SK-N-SH (cell line): ENCODE data around the gene OXSR1. TPM values are rescaled to one million over a fixed set of nuclear protein-coding genes. Genes with fewer than 3 reads are reported as not detected.

ENCODE experiments used
- CTCF ChIA-PET: fragments of 300-600, 350-600 bp; formaldehyde crosslinking; extraction: SDS; loops from one replicate; lab custom pipeline; 2021; lab: Yijun Ruan, JAX
- POLR2A ChIA-PET: fragments of 350-600 bp; sonication (Branson Sonifier 250); formaldehyde crosslinking; extraction: SDS; loops from one replicate; lab custom pipeline; 2020; ENCODE audit warnings: antibody characterized with exemption, inconsistent platforms; lab: Yijun Ruan, JAX
- DNase-seq: peaks from one replicate; pipeline ENCODE4 v3.0.0; 2012
- H2AFZ ChIP-seq: fragments of 200-600 bp; sonication (generic); 2 replicates; pipeline ENCODE4 v1.8.1; 2016; ENCODE audit warnings: antibody characterized with exemption, mild to moderate bottlenecking, low read depth
- H3F3A ChIP-seq: fragments of 200-600 bp; sonication (generic); replicated peaks from 2 replicates; pipeline ENCODE3; 2016; ENCODE audit warnings: antibody characterized with exemption, mild to moderate bottlenecking; ENCODE audit not compliant: insufficient read depth
- H3K27ac ChIP-seq, 2 experiments: fragments of 200-500 bp in 1 of 2; fragments of 200-600 bp in 1 of 2; sonication (Bioruptor generic) in 1 of 2; sonication (generic), shearing (Covaris generic) in 1 of 2; 2 replicates each; pipeline versions ENCODE4 v1.5.1 to v1.6.1; 2014 to 2016; ENCODE audit warnings: low read depth in 2 of 2, inconsistent platforms in 1 of 2, low read length in 1 of 2, mild to moderate bottlenecking in 1 of 2, mixed read lengths in 1 of 2
- H3K27me3 ChIP-seq: fragments of 200-600 bp; sonication (generic), shearing (Covaris generic); 2 replicates; pipeline ENCODE4 v1.6.1; 2016; ENCODE audit warnings: mixed run types; ENCODE audit not compliant: insufficient read depth
- H3K36me3 ChIP-seq, 2 experiments: fragments of 200-500 bp in 1 of 2; fragments of 200-600 bp in 1 of 2; sonication (Bioruptor generic) in 1 of 2; sonication (generic) in 1 of 2; replicated peaks in 1 of 2; 2 replicates each; pipeline versions ENCODE3 to v1.5.1; 2014 to 2016; ENCODE audit warnings: low read length in 1 of 2, mild to moderate bottlenecking in 1 of 2; ENCODE audit not compliant: insufficient read depth in 2 of 2, control insufficient read depth in 1 of 2
- H3K4me1 ChIP-seq, 2 experiments: fragments of 200-500 bp in 1 of 2; fragments of 200-600 bp in 1 of 2; sonication (Bioruptor generic) in 1 of 2; sonication (generic), shearing (Covaris generic) in 1 of 2; 2 replicates each; pipeline versions ENCODE4 v1.5.1 to v1.6.1; 2014 to 2016; ENCODE audit warnings: low read depth in 1 of 2, low read length in 1 of 2, mixed run types in 1 of 2; ENCODE audit not compliant: insufficient read depth in 2 of 2, control insufficient read depth in 1 of 2
- H3K4me2 ChIP-seq: fragments of 200-600 bp; sonication (generic), shearing (Covaris generic); 2 replicates; pipeline ENCODE4 v1.6.1; 2017; ENCODE audit warnings: mixed run types
- H3K4me3 ChIP-seq, 2 experiments: fragments of 200-500 bp in 1 of 2; fragments of 200-600 bp in 1 of 2; sonication (Bioruptor generic) in 1 of 2; sonication (generic), shearing (Covaris generic) in 1 of 2; 2 replicates each; pipeline versions ENCODE4 v1.5.1 to v1.8.1; 2014 to 2016; ENCODE audit warnings: low read depth in 2 of 2, inconsistent platforms in 1 of 2, low read length in 1 of 2, mild to moderate bottlenecking in 1 of 2, mixed read lengths in 1 of 2, moderate library complexity in 1 of 2
- H3K79me2 ChIP-seq: fragments of 200-600 bp; sonication (generic); 2 replicates; pipeline ENCODE4 v1.8.1; 2017; ENCODE audit warnings: mild to moderate bottlenecking; ENCODE audit not compliant: insufficient read depth
- H3K9ac ChIP-seq: fragments of 200-600 bp; sonication (generic); 2 replicates; pipeline ENCODE4 v1.6.1; 2017; ENCODE audit warnings: mixed run types
- H3K9me2 ChIP-seq: fragments of 200-600 bp; sonication (generic); 2 replicates; pipeline ENCODE4 v1.6.1; 2017; ENCODE audit warnings: mixed run types
- H3K9me3 ChIP-seq: fragments of 200-600 bp; sonication (generic); 2 replicates; pipeline ENCODE4 v1.6.1; 2017; ENCODE audit warnings: mixed run types, mild to moderate bottlenecking, moderate library complexity
- H4K20me1 ChIP-seq: fragments of 200-600 bp; sonication (generic); 2 replicates; pipeline ENCODE4 v1.6.1; 2017; ENCODE audit warnings: mild to moderate bottlenecking, mixed run types; ENCODE audit not compliant: insufficient read depth
- CHD2 ChIP-seq: fragments of 150-350 bp; IDR thresholded peaks from 2 replicates; pipeline ENCODE4 v1.6.1; 2018; ENCODE audit warnings: low read length; ENCODE audit not compliant: partially characterized antibody
- EP300 ChIP-seq, 2 experiments: IDR thresholded peaks; 2 replicates each; pipeline versions ENCODE4 v1.4.0 to v1.6.1; 2012; ENCODE audit warnings: borderline replicate concordance in 1 of 2, low read depth in 1 of 2, low read length in 1 of 2
- EZH2phosphoT487 ChIP-seq: fragments of 200-600 bp; sonication (generic); IDR thresholded peaks from 2 replicates; pipeline ENCODE4 v1.6.1; 2017; ENCODE audit warnings: low read depth, mixed run types, mild to moderate bottlenecking, antibody characterized with exemption, moderate library complexity, borderline replicate concordance
- FOSL2 ChIP-seq: IDR thresholded peaks from 2 replicates; pipeline ENCODE4 v1.4.0; 2012; ENCODE audit warnings: low read depth, mild to moderate bottlenecking, moderate library complexity, borderline replicate concordance
- FOXJ3 ChIP-seq: sonication (generic); formaldehyde crosslinking; IDR thresholded peaks from 2 replicates; pipeline ENCODE4 v1.5.1; 2020; ENCODE audit warnings: mild to moderate bottlenecking, missing genetic modification reagents
- GATA2 ChIP-seq: sonication (generic); formaldehyde crosslinking; IDR thresholded peaks from 2 replicates; pipeline ENCODE4 v1.5.0; 2020; ENCODE audit warnings: mild to moderate bottlenecking, missing genetic modification reagents
- MAX ChIP-seq: IDR thresholded peaks from 2 replicates; pipeline ENCODE4 v1.4.0; 2012; ENCODE audit warnings: low read depth
- POLR2AphosphoS5 ChIP-seq: IDR thresholded peaks from 2 replicates; pipeline ENCODE4 v1.6.1; 2012; ENCODE audit warnings: low read depth, low read length
- RFX5 ChIP-seq: IDR thresholded peaks from 2 replicates; pipeline ENCODE4 v1.6.1; 2012; ENCODE audit warnings: mild to moderate bottlenecking, improper control_type of control experiment, low read length
- RXRA ChIP-seq: IDR thresholded peaks from 2 replicates; pipeline ENCODE4 v1.4.0; 2012; ENCODE audit warnings: low read depth, mild to moderate bottlenecking, borderline replicate concordance
- TAF1 ChIP-seq: IDR thresholded peaks from 2 replicates; pipeline ENCODE4 v1.6.1; 2012; ENCODE audit warnings: low read depth, mild to moderate bottlenecking, low read length, moderate library complexity, borderline replicate concordance
- TCF12 ChIP-seq: IDR thresholded peaks from 2 replicates; pipeline ENCODE4 v1.4.0; 2012
- TEAD4 ChIP-seq: IDR thresholded peaks from 2 replicates; pipeline ENCODE4 v1.4.0; 2012; ENCODE audit warnings: mild to moderate bottlenecking, borderline replicate concordance; ENCODE audit not compliant: insufficient read depth
- YY1 ChIP-seq: IDR thresholded peaks from 2 replicates; pipeline ENCODE4 v1.4.0; 2012; ENCODE audit warnings: low read depth, mild to moderate bottlenecking
- ZBTB33 ChIP-seq: IDR thresholded peaks from 2 replicates; pipeline ENCODE4 v1.4.0; 2012; ENCODE audit warnings: low read depth, borderline replicate concordance
- WGBS: methylation state at CpG from one replicate; pipeline ENCODE4 v1.1.6; 2017; ENCODE audit warnings: low lambda C conversion rate; 5-methylcytosine and 5-hydroxymethylcytosine counted together
- polyA plus RNA-seq, 3 experiments: library from polyadenylated mRNA; depleted of rRNA; stranded (reverse); fragments of >200 nt; gene quantifications; 2 replicates each; pipeline ENCODE4 v1.2.3, GENCODE V29; 2012
- TF ChIP-seq, protein P1 (sequence below): fragments of 200-600 bp; sonication (generic); IDR thresholded peaks from 2 replicates; pipeline ENCODE4 v1.6.1; 2017; ENCODE audit warnings: antibody characterized with exemption, mild to moderate bottlenecking, moderate library complexity

OXSR1 gene
- polyA plus RNA-seq, 1 of the 3 experiments (the other 2 are of a cell fraction): 22.3 TPM

- peaks cover 3% of the 10 kb centered on the region; the same call in 1 of the 2 replicates for H4K20me1 ChIP-seq
- no peak for DNase-seq
- H3K27me3 ChIP-seq: no peaks in the 10 kb centered on the region
- no peak overlapping the region for H3K27ac ChIP-seq
- H3K4me3 ChIP-seq: no peak overlapping the region
- 96% methylated on average over 1 of the region's 1 CpG for WGBS
- ChIA-PET CTCF (interaction anchor here (1.0 to 1.9 kb wide), 3 partner anchors 17 to 366 kb away, joined by 3 to 4 read pairs (median 3); partner anchors contain the start of gene XYLB), POLR2A (interaction anchor here (0.6 kb wide), 1 partner anchor 56 kb away, joined by 3 read pairs; no protein-coding TSS in a partner anchor)
- peaks cover 15% of the 10 kb centered on the region for H3F3A ChIP-seq
- no peaks in the 10 kb centered on the region for H3K9me2 ChIP-seq
- no peak overlapping the region for H2AFZ ChIP-seq
- H3K4me2 ChIP-seq: no peak overlapping the region
- H3K9ac ChIP-seq: no peak overlapping the region
- no peaks in the 10 kb centered on the region for H3K9me3 ChIP-seq
- no peak for TF ChIP-seq GATA2 (CRISPR knock-in tag)
- TF ChIP-seq POLR2AphosphoS5: no peak
- TF ChIP-seq EZH2phosphoT487: no peak
- TF ChIP-seq RXRA: no peak
- no peak for TF ChIP-seq TAF1
- no peak for TF ChIP-seq FOXJ3 (CRISPR knock-in tag)
- TF ChIP-seq MAX: no peak
- peaks cover 70% of the 10 kb centered on the region for H3K79me2 ChIP-seq
- H3K36me3 ChIP-seq: peaks cover 44 to 48% of the 10 kb centered on the region in 2 experiments
- H3K4me1 ChIP-seq: peaks cover 0 to 14% of the 10 kb centered on the region in 2 experiments; a peak in 2 of 4 replicates
Measured at GRCh38 chr3:38221005-38221404, 55.7 kb downstream of the OXSR1 start.

DNA sequence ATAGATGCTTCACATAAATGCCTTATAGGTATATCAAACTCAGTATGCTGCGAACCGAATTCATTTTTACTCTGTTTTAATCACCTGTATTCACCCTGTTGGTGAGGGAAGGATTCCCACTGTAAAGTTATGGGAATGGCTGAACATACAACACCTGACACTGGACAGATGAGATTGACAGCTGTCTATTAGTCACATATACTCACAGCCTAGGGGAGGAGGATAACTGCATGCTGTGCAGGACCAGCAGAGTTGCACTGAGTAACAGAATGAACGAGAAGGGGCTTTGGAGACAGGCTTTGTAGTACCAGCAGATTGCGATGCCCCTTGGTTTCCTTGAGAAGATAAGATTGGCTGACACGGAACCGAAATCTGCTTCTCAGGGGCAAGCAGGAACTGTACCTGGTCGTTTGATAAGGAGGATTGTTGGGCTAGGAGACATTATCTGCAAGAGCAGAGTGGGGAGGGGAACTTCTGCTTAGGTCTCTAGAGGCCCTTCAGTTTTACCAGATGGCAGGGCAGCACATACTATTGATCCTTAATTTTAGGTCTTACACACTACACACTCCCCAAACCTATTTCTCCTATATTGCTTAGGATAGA is 56.8 kb downstream of the OXSR1 start:
- DNase-seq: no peak
- CTCF ChIA-PET: interaction anchor here (1.0 to 1.9 kb wide), 2 partner anchors 18 to 124 kb away, joined by 3 to 4 read pairs; partner anchors contain the start of gene XYLB
- Histone ChIP-seq H3K4me3 (no peak overlapping the region), H3K79me2 (peaks cover 59% of the 10 kb centered on the region), H4K20me1 (peaks cover 3% of the 10 kb centered on the region; the same call in 1 of the 2 replicates), H3K27me3 (no peaks in the 10 kb centered on the region), H3K9ac (no peak overlapping the region), H3K9me2 (no peaks in the 10 kb centered on the region), H2AFZ (no peak overlapping the region), H3K36me3 (peaks cover 42 to 45% of the 10 kb centered on the region in 2 experiments), H3K9me3 (no peaks in the 10 kb centered on the region), H3K4me1 (peaks cover 0 to 14% of the 10 kb centered on the region in 2 experiments; a peak in 2 of 4 replicates), H3K27ac (no peak overlapping the region), H3F3A (peaks cover 23% of the 10 kb centered on the region), H3K4me2 (no peak overlapping the region)
- WGBS: 96% methylated on average over 7 of the region's 7 CpGs
- POLR2A ChIA-PET: no interaction called here
- TF ChIP-seq GATA2 (CRISPR knock-in tag) (no peak), FOSL2 (no peak)

- DNase-seq: no peak
- CTCF ChIA-PET: no interaction called here
- no peak for TF ChIP-seq RFX5
- TF ChIP-seq CHD2: no peak
- TF ChIP-seq TEAD4: no peak
- TF ChIP-seq, protein P1, sequence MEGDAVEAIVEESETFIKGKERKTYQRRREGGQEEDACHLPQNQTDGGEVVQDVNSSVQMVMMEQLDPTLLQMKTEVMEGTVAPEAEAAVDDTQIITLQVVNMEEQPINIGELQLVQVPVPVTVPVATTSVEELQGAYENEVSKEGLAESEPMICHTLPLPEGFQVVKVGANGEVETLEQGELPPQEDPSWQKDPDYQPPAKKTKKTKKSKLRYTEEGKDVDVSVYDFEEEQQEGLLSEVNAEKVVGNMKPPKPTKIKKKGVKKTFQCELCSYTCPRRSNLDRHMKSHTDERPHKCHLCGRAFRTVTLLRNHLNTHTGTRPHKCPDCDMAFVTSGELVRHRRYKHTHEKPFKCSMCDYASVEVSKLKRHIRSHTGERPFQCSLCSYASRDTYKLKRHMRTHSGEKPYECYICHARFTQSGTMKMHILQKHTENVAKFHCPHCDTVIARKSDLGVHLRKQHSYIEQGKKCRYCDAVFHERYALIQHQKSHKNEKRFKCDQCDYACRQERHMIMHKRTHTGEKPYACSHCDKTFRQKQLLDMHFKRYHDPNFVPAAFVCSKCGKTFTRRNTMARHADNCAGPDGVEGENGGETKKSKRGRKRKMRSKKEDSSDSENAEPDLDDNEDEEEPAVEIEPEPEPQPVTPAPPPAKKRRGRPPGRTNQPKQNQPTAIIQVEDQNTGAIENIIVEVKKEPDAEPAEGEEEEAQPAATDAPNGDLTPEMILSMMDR: no peak
- TF ChIP-seq YY1: no peak
- no peak for TF ChIP-seq MAX
- no peak for TF ChIP-seq EP300 (IDR thresholded peaks at IDR 0.05; ENCODE audit: borderline replicate concordance in 1 of 2, low read depth in 1 of 2, low read length in 1 of 2)
- TF ChIP-seq RXRA: no peak
- TF ChIP-seq TCF12: no peak
- no peak for TF ChIP-seq EZH2phosphoT487
- TF ChIP-seq ZBTB33: no peak
- TF ChIP-seq GATA2 (CRISPR knock-in tag): no peak
Measured at GRCh38 chr3:38224357-38224756, 59.0 kb downstream of the OXSR1 start.

More at GRCh38 chr3:38224357-38224756, 59.0 kb downstream of the OXSR1 start:
- H4K20me1 ChIP-seq: 0 out of 2 replicates have a peak, but pooled peaks cover 3% of the 10 kb centered on the region
- no peak overlapping the region for H3K4me3 ChIP-seq
- peaks cover 0 to 24% of the 10 kb centered on the region in 2 experiments; a peak in 2 of 4 replicates for H3K4me1 ChIP-seq
- H3K27me3 ChIP-seq: no peaks in the 10 kb centered on the region
- no peak overlapping the region for H3K9ac ChIP-seq
- no peaks in the 10 kb centered on the region for H3K9me2 ChIP-seq
- H2AFZ ChIP-seq: no peak overlapping the region
- H3F3A ChIP-seq: peaks cover 35% of the 10 kb centered on the region
- peaks cover 43% of the 10 kb centered on the region for H3K79me2 ChIP-seq
- 97% methylated on average over 4 of the region's 4 CpGs for WGBS
- H3K36me3 ChIP-seq: peaks cover 49 to 56% of the 10 kb centered on the region in 2 experiments
- POLR2A ChIA-PET: no interaction called here
- H3K27ac ChIP-seq: no peak overlapping the region
- H3K9me3 ChIP-seq: no peaks in the 10 kb centered on the region
- no peak overlapping the region for H3K4me2 ChIP-seq
